ENCODE results near the gene TEPSIN.

TEPSIN gene

GRCh38 chr17:81218459-81218858 is 20.4 kb downstream of the TEPSIN start:
- DNase-seq = no peak

DNA sequence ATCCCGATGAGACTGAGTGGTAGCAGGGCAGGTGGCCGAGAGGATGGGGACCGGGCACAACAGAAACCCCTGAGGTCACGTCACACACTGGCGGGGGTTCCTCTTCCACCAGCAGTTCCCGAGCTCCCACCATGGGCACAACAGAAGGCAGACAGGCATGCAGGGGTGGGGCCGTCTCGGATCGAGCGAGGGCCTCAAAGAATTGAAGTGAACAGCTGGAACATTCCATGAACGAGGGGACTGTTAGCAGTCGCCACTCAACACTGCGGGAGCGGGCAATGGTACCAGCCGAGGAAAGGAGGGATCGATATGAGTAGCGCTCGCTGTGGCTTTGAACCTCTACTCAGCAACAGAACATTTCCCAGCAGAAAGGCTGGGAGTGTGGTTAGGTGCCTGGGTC is 21.4 kb downstream of the TEPSIN start:
- DNase-seq = no peak

DNA sequence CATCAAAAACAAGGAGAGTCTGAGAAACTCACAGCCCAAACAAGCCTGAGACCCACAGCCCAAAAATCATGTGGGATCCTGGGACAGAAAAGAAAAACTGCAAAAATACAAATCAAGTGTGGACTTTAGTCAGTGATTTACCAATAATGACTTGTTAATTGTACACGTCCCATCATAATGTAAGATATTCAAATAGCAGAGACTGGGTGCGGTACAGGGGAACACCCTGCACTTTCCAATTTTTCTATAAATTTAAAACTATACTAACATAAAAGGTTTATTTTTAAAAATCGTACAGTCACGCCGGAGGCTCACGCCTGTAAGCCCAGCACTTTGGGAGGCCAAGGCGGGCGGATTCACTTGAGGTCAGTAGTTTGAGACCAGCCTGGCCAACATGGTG is 24.9 kb downstream of the TEPSIN start:
- DNase-seq = no peak

DNA sequence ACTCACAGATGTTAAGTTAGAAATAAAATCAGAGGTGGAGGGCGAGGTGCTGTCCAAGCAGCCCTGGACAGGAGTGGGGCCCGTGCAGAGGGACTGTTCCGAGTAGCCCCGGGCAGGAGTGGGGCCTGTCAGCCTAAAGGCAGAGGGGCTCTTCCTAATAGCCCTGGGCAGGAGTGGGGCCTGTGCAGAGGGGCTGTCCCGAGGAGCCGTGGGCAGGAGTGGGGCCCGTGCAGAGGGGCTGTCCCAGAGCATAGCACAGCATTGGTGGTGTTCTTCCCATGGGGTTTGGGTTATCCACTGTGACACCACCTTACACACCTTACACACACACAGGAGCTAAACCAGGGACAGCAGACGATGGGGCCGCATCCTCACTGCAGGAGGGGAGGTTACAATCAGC is 26.5 kb downstream of the TEPSIN start:
- DNase-seq = no peak

DNA sequence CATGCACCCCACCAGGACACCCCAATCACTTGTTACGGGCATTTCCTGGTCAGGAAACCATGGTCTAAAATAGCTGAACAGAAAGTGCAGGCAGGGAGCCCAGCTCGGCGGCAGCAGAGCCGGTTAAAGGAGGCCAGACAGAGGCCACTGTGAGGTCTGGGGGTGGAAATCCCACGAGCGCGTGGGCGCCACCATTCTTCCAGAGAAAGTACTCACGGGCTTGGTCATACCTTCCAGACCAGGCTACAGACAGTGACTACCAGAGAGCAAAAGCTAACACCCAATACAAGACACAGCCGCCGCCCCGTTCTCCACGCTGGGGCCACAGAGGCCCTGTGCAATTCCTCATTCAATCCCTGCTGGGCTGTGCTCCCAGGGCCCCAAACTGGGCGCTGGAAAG is 28.0 kb downstream of the TEPSIN start:
- DNase-seq = no peak

GRCh38 chr17:81210466-81210865 is 28.4 kb downstream of the TEPSIN start:
- no peak for DNase-seq

DNA sequence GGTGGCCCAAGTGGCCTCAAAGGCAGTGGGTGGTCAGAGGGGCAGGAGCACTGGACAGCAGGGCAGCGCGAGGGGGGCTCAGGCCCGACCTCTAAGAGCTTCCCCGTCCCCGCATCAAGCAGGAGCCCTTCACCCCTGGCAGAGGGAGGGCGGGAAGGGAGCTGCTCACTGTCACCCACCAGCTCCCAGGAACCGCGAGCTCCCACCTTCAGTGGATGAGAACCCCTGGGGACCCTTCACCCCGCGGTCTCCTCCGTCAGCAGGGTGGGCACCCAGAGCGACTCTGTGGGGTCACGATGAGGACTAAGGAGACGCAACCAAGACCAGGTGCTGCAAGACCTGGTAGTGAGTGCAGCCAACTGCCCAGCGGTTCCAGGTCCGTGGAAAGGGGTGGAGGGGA is 29.7 kb downstream of the TEPSIN start:
- no peak for DNase-seq

- DNase-seq = no peak
Observed at GRCh38 chr17:81208651-81209050, 30.2 kb downstream of the TEPSIN start.

- DNase-seq = no peak
Observed at GRCh38 chr17:81207610-81208581, 31.0 kb downstream of the TEPSIN start.

DNA sequence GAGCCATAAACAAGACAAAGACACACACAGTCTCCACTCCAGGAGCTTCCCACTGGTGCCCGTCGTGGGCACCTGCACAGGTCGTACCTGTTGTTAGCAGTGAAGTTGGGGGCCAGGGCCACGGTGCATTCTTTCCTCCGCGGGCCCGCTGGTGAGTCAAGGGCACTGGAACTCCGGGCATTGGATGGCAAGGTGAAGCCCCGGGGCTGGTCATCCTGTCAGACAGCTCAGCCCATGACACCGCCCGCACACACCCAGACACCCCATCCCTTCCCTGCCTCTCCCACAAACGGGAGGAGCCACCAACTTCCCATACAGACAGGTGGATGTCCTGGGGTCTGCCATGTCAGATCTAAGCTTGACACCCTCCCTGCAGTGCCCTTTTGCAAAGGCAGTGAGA is 32.2 kb downstream of the TEPSIN start:
- DNase-seq = no peak

GRCh38 chr17:81206166-81206565 is 32.7 kb downstream of the TEPSIN start:
- DNase-seq = no peak

DNA sequence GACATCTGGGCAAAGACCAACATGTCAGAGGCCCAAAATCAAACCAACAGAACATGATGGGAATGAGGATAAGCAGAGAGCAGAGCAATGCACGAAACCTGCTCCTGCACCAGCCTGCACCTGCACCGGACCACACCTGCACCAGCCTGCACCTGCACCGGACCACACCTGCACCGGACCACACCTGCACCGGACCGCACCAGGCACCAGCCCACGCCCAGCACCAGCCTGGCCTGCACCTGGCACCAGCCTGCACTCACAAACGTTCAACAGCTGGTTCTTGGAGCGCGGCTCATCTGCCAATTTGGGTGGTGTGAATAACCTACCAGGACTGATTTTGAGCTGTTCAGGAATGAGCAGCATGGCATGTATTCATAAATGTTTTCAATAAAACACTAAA is 34.3 kb downstream of the TEPSIN start:
- DNase-seq = no peak

DNA sequence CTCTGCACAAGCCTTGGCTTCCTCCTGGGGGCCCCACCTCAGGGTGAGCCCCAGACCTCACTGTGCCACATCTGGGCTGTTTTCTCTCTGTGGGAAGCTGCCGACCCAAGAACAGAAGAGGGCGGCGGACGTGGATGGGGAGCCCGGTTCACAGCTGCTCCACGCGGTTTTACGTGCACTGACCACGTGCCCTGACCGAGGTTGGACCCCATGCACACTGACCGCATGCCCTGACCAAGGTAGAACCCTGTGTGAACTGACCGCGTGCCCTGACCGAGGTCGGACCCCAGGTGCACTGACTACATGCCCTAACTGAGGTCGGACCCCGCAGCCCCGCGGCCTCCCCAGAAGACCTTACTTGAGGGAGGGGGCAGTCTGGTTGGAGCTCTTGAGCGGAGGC is 35.7 kb downstream of the TEPSIN start:
- no peak for DNase-seq

DNA sequence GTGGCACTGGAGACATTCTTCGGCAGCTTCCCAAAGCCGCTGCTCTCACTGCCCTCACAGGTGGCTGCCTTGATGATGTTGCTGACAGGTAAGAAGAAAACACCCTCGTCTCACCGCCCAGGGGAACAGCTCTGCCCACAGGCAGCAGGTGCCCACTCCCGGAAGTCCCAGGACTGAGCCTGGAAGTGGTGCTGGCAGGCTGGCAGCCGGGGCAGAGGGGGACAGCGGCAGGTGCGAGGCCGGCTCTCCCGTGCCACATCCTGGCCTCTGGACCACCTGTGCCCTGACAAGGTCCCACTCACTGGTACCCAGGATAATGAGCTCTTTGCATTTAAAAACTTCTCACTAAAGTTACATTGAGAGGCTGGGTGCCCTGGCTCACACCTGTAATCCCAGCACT is 36.5 kb downstream of the TEPSIN start:
- no peak for DNase-seq

DNA sequence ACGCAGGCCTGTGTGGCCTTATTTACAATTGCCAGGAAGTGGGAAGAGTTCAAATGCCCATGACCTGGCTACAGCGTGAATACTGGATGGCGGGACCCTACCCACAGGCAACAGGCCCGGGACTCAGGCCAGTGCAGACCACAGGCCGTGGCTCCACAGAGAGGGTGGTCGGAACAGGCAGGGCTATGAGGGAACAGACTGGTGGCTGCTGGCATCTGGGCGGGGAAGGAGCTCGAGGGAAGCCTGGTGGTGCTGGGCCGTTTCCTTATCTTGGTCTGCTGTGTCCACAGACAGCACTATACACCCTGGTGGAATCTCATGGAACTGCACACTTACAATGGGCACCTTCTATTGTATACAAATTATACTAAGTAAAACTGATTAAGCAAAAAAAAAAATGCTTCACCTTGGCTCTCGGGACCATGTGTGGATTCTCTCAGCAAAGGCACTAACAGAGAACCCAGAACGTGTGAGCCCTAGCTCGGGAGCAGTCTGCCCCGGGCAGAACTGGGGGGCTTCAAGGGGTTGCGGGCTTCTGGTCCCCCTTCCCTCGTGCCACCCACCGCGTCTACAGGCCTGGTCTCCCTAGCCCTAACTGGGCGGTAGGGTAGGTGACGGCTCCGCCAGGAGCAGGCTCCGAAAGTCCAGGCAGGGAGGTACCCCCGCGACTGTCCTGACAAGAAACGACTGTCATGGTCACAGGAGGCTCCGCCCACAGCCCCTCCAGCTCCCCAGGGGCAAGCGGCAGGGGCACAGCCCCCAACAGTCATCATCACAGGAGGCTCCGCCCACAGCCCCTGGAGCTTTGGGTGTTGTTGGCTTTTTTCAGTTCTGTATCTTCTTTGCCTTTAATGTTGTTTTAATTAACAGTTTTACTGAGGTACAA is 37.9 kb downstream of the TEPSIN start:
- DNase-seq = no peak

GRCh38 chr17:81200201-81200600 is 38.7 kb downstream of the TEPSIN start:
- no peak for DNase-seq

DNA sequence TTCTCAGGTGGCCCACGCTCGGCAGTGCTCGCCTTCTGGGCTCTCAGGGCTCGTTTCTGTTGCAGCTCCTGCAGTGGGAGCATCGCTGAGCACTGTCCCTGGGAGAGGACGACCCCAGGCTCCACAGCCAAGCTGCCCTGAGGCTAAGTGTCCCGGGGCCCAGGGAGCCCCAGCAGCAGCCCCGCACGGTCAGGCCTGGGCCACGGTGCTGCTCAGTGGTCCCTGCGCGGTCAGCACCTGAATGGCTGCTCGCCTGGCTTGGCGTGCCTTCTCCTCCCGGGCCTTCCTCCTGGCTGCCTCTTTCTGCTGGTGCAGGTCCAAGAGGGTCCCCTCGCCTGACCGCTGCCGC is 39.4 kb downstream of the TEPSIN start:
- no peak for DNase-seq

- DNase-seq = no peak
Observed at GRCh38 chr17:81198826-81199481, 39.9 kb downstream of the TEPSIN start.

DNA sequence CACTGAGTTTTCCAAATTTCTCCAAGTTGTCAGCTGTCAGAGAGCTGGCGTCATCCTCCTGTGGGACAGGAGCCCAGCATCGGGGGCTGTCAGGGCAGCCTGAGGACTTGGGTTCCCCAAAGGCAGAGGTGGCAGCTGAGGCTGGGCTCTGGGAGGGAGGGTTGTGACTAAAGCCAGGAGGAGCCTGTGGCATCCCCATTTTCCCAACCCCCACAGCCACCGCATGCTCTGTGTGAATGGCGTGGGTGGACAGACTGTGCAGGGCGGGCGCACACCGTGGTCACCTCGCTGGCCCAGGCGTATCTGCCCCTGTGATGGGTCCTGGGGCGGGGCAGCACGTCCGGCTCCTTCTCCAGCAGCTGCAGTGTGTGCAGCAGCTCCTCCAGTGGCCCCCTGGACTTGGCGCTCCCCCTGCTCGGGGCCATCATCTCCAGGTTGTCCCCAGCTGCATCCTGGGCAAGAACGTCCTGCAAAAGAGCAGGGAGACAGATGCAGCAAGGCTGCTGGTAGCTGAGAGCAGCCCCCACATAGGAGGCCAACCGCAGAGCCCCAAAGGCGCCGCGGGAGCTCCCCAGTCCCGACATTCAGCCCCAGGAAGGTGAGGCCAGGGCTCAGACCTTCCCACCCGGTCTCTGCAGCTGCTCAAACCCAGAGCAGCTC is 40.9 kb downstream of the TEPSIN start:
- DNase-seq = no peak

DNA sequence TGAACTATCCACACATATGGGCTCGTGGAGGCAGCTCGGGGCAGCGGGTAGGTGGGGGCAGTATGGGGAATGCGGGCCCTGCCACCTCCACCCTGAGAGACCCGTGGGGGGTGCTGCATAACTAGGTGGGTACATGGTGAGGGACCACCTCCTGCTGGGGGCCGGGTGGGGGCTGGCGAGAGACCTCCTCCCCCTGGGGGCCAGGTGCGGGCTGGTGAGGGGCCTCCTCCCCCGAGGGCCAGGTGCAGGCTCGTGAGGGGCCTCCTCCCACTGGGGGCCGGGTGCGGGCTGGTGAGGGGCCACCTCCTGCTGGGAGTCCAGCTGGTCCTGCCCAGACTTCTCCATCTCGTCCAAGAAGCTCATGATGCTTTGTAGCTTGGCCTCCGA is 41.5 kb downstream of the TEPSIN start:
- no peak for DNase-seq

DNA sequence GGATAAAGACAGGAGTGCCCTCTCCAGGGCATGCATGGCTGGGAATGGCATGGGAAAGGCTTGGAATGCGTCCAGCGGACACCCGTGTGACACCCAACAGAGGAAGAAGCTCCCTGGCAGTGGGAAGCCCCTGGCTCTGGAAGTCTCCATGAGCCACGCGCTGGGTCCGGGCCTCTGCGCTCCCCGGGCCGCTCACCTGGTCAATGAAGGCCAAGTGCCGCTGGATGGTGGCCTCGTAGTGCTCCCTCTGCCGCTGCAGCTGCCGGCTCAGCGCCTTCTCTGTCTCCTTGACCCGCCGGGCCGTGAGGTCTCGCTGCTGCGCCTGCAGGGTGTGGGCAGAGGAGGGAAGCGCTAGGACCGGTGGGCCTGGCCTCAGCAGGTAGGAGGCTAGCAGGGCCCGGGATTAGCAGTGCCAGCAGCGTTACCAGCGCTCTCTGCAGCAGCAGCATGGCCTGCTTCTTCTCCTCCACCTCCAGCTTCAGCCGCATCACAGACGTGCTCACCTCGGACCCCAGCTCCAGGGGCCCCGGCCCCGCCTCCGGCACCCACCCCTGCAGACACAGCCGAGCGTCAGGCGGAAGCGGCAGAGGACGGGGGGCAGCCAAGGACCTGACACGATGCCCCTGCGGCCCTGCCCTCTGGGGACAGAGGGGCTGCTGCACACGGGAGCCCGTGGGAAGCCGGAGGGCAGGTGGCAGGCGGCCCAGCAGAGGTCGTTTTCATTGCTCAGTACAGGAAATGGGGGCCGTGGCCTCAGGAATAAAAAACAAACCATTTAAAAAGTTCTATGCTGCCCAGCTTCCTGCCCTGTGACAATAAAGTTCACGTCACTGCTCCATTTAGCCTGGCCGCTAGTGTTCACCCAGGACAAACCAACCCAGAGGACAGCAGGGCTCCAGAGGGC is 42.1 kb downstream of the TEPSIN start:
- DNase-seq = no peak

DNA sequence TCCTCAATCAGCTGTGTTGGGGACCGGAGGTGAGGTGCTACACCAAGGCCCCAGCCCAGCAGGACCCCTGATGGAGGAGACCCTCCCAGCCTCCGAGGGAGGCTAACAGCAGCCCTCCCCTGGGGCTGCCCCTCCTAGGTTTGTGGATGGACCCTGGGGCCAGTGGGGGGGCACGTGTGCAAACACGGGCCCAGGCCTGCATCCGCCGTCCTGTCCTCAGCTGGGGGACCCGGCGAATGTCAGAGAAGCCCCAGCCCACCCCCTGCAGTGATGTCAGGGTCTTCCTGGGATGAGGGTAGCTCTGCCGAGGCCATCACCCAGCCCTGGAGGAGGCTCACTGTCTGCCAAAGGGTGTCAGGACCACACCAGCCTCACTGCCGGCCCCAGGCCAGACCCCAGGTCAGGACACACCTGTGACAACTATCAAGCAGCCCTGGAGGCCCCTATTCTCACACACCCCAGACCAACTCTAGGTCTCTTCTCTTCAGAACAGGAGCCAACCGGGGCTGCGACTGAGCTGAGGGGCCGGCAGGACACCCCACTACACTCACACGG is 42.8 kb downstream of the TEPSIN start:
- no peak for DNase-seq

Measured in activated naive CD4-positive, alpha-beta T cell treated with anti-CD3 and anti-CD28 coated beads, Interleukin-2, amount 50 U/mL, for 16 hours (primary cell).